Hematopoietic multipotent progenitor cell treated with erythropoietin and hydrocortisone succinate and interleukin-3 and kit ligand, for 17 days (in vitro differentiated cells): Measurements from ENCODE around the gene PLD3.
A peak's percentile ranks its signal among the peaks of the same experiment; 100 is the strongest.
"Not testable (repeated sequence)": the region's sequence is repeated elsewhere in the genome, so short reads cannot be mapped to it uniquely, and the experiment has no call there.

Source experiments
- DNase-seq: peaks from one replicate; pipeline ENCODE4 v3.0.0-alpha.2; 2015; ENCODE audit warnings: low spot score

The PLD3 gene

GRCh38 chr19:40389404-40390083, 41.0 kb downstream of the PLD3 start:
- DNase-seq: no peak

- no peak for DNase-seq
These were observed 41.7 kb downstream of the PLD3 start, which contains the start of gene HIPK4 for GRCh38 chr19:40390084-40390742. HIPK4 (minus strand) TSS chr19:40390181; CDS start chr19:40389902, 279 bp downstream.

DNA sequence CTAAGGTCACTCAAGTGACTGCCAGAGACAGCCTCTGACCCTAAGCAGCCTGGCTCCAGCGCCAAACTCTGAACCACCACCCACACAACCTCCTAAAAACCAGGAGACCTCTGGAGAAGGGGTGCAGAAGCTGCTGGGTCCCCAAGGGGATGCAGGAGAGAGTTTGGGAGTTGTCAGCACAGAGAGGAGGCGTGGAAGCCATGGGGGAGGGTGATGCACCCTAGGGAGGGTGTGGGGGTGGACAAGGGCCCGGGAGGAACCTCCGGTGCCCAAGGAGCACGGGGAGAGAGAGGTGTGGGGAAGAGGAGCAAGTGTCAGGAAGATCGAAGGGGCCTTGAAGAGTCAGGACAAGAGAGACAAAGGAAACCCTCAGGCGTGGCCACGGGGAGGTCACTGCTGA, 43.6 kb downstream of the PLD3 start:
- no peak for DNase-seq

GRCh38 chr19:40392894-40393517, 44.5 kb downstream of the PLD3 start:
- no peak for DNase-seq

GRCh38 chr19:40393894-40394815, 45.7 kb downstream of the PLD3 start:
- no peak for DNase-seq

DNA sequence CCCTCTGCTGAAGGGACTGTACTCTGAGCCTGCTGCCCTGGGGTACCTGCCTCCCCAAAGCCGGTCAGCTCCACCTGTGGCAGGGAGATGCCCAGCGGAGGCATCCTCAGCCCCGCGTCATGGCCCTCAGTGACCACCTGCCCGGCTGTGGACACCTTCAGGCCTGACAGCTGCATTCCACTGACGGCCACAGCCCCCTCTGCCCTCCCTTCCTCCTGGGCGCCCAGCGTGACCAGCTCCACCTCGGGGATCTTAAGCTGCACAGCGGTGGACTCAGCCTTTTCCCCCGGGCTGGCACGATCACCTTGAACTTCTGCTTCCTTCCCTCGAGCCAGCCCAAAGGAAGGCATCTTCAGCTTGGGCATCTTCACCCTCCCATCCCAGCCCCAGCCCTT, 46.3 kb downstream of the PLD3 start:
- DNase-seq: no peak

- DNase-seq: no peak
These were observed 47.5 kb downstream of the PLD3 start for GRCh38 chr19:40395956-40396355.

GRCh38 chr19:40396886-40397567, 48.5 kb downstream of the PLD3 start:
- DNase-seq: no peak

- DNase-seq: no peak
These were observed 49.0 kb downstream of the PLD3 start for GRCh38 chr19:40397568-40397906.

GRCh38 chr19:40398417-40399131, 50.1 kb downstream of the PLD3 start:
- peak; percentile 59 for DNase-seq

GRCh38 chr19:40400559-40400958, 52.1 kb downstream of the PLD3 start:
- DNase-seq: no peak

- DNase-seq: peak; percentile 44
These were observed 54.9 kb downstream of the PLD3 start for GRCh38 chr19:40403262-40403984.

GRCh38 chr19:40407714-40408597, 59.5 kb downstream of the PLD3 start:
- peak; percentile 65 for DNase-seq

DNA sequence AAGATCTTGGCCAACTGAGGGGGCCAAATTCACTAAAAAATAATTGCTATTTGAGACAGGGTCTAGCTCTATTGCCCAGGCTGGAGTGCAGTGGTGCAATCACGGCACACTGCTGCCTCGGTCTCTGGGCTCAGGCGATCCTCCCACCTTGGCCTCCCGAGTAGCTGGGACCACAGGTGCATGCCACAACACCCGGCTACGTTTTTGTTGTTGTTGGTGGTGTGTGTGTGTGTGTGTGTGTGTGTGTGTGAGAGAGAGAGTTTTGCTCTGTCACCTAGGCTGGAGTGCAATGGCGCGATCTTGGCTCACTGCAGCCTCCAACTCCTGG, 60.1 kb downstream of the PLD3 start:
- not testable (repeated sequence) for DNase-seq

DNA sequence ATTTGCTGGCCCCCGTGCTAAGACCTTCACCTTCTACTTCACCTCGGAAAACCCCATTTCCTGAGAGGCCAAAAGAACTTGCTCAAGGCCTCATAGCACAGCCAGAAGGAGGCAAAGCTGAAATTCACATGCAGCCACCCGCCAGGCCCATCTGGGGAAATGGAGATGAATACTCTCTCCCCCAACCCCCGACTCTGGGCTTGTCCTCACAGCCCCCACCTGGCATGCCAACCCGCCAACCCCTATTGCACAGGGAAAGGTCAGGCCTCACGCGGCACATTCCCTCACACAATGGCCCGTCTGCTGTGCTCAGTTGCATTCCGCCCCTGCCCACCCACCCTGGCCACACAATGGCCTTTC, 61.5 kb downstream of the PLD3 start:
- no peak for DNase-seq

DNA sequence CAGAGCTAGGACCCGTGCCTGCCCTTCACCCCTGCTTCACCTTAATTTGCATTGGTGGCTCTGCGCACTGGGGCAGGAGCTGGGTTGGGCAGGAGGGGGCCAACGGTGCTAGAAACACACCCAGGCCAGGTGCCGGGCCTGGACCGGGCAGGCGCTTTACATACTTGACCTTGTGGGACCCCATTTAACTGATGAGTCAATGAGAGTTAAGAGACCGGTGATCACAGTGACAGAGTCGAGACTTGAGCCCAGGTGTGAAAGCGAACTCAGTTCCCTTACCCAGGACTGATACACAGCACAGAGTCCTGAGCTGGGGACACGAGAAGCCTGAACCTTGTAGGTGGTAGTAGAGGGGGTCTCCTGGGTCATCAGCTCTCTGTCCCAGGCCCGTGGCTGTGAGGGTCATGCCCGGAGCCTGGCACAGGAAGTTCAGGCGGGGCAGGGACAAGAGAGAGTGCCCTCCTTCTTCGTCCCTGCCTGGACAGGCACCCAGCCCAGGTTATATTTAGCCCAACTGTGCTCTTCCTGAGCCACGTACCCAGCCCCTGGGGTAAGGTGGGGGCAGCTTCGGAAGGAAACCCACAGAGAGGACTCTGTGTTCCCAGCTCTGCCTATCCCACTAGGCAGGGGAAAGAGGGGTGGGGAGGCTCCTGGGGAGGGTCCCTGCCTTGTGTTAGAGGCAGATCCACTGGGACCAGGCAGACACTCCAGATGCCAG, 62.8 kb downstream of the PLD3 start:
- DNase-seq: no peak

GRCh38 chr19:40411958-40412499, 63.5 kb downstream of the PLD3 start:
- DNase-seq: no peak

- DNase-seq: no peak
These were observed 64.4 kb downstream of the PLD3 start for GRCh38 chr19:40412866-40413265.
